ENCODE measurements around the gene FRK. TPM values are rescaled to one million over a fixed set of nuclear protein-coding genes. Genes with fewer than 3 reads are reported as not detected.

The FRK gene
- polyA plus RNA-seq, 1 experiment, result 0.02 TPM

- TF ChIP-seq CTCF (IDR thresholded peaks at IDR 0.05; ENCODE audit: insufficient read depth, low read depth, low read length), result no peak
- no peak for DNase-seq (ENCODE audit: low read depth)
- CTCF ChIA-PET, result interaction anchor here (1.6 kb wide), 1 partner anchor 18 kb away, joined by 3 read pairs; no protein-coding TSS in a partner anchor
- no peaks in the 10 kb centered on the region for H3K27me3 ChIP-seq (ENCODE audit: control insufficient read depth, insufficient read depth, low read length)
- POLR2A ChIA-PET, result no interaction called here
- H3K4me3 ChIP-seq (ENCODE audit: low read depth, low read length), result no peak overlapping the region
- no peaks in the 10 kb centered on the region for H3K36me3 ChIP-seq (ENCODE audit: control insufficient read depth, insufficient read depth, low read length)
These were observed 146.6 kb downstream of the FRK start for GRCh38 chr6:115914098-115914497.

- Histone ChIP-seq H3K27me3 (ENCODE audit: control insufficient read depth, insufficient read depth, low read length) (no peaks in the 10 kb centered on the region), H3K36me3 (ENCODE audit: control insufficient read depth, insufficient read depth, low read length) (no peaks in the 10 kb centered on the region), H3K4me3 (ENCODE audit: low read depth, low read length) (no peak overlapping the region)
- no peak for DNase-seq (ENCODE audit: low read depth)
- no peak for TF ChIP-seq CTCF (IDR thresholded peaks at IDR 0.05; ENCODE audit: insufficient read depth, low read depth, low read length)
- POLR2A ChIA-PET, result no interaction called here
- CTCF ChIA-PET, result interaction anchor here (1.0 kb wide), 1 partner anchor 13 kb away, joined by 3 read pairs; no protein-coding TSS in a partner anchor
These were observed 150.7 kb downstream of the FRK start for GRCh38 chr6:115909923-115910546.

GRCh38 chr6:115908906-115909559 lies 151.7 kb downstream of the FRK start:
- no peaks in the 10 kb centered on the region for H3K27me3 ChIP-seq (ENCODE audit: control insufficient read depth, insufficient read depth, low read length)
- ChIA-PET CTCF (interaction anchor here (1.0 to 1.3 kb wide), 3 partner anchors 10 to 13 kb away, joined by 3 to 4 read pairs (median 3); no protein-coding TSS in a partner anchor), POLR2A (no interaction called here)
- no peak for TF ChIP-seq CTCF (IDR thresholded peaks at IDR 0.05; ENCODE audit: insufficient read depth, low read depth, low read length)
- H3K4me3 ChIP-seq (ENCODE audit: low read depth, low read length), result no peak overlapping the region
- no peak for DNase-seq (ENCODE audit: low read depth)
- no peaks in the 10 kb centered on the region for H3K36me3 ChIP-seq (ENCODE audit: control insufficient read depth, insufficient read depth, low read length)

- no peaks in the 10 kb centered on the region for H3K36me3 ChIP-seq (ENCODE audit: control insufficient read depth, insufficient read depth, low read length)
- TF ChIP-seq CTCF (IDR thresholded peaks at IDR 0.05; ENCODE audit: insufficient read depth, low read depth, low read length), result no peak
- ChIA-PET POLR2A (no interaction called here), CTCF (interaction anchor here (1.0 to 1.9 kb wide), 2 partner anchors 9 to 13 kb away, joined by 3 to 9 read pairs; no protein-coding TSS in a partner anchor)
- H3K27me3 ChIP-seq (ENCODE audit: control insufficient read depth, insufficient read depth, low read length), result no peaks in the 10 kb centered on the region
- H3K4me3 ChIP-seq (ENCODE audit: low read depth, low read length), result no peak overlapping the region
- DNase-seq (ENCODE audit: low read depth), result no peak
These were observed 155.2 kb downstream of the FRK start for GRCh38 chr6:115905471-115905870.

GRCh38 chr6:115902436-115902835 lies 158.3 kb downstream of the FRK start:
- no peak overlapping the region for H3K4me3 ChIP-seq (ENCODE audit: low read depth, low read length)
- no peak for TF ChIP-seq CTCF (IDR thresholded peaks at IDR 0.05; ENCODE audit: insufficient read depth, low read depth, low read length)
- DNase-seq (ENCODE audit: low read depth), result no peak
- no peaks in the 10 kb centered on the region for H3K27me3 ChIP-seq (ENCODE audit: control insufficient read depth, insufficient read depth, low read length)
- H3K36me3 ChIP-seq (ENCODE audit: control insufficient read depth, insufficient read depth, low read length), result no peaks in the 10 kb centered on the region
- ChIA-PET POLR2A (no interaction called here), CTCF (interaction anchor here (0.8 kb wide), 1 partner anchor 8 kb away, joined by 3 read pairs; no protein-coding TSS in a partner anchor)
